ENCODE measurements around the gene DOCK4. TPM values are rescaled to one million over a fixed set of nuclear protein-coding genes. Genes with fewer than 3 reads are reported as not detected.

Gene DOCK4
- total and polyA plus RNA-seq, 2 of the 8 experiments (the other 6 are each of a cell fraction or from before 2014, with no cell fraction given): 5.1 to 23.6 TPM

DNA sequence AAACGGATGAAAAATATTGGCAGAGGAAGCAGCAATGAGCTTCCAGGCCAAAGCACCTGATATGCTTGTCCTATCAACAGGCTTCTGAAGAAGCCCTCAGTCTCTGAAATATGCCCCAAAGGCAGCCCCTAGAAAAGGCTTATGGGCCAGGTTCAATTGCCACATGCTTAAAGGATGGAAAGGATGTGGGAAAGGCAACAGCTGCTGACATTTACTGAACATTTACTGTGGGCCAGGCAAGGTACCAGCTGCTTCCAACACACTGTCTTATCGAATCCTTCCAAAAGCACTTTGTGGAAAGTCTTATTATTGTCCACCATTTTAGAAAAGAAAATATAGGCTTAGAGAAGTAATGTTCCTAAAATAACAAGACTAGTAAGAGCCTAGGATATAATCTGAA, 56.5 kb downstream of the DOCK4 start:
- 85% methylated on average over 2 of the region's 2 CpGs; no CpG with 5 or more reads in 1 of the 2 experiments for WGBS, 2 experiments (ENCODE audit: extremely low coverage in 1 of 2, insufficient coverage in 1 of 2, insufficient read length in 1 of 2, insufficient replicate concordance in 2 of 2, low coverage in 1 of 2, low lambda C conversion rate in 2 of 2, missing lambda C conversion rate in 1 of 2)
- H3K9me3 ChIP-seq (ENCODE audit: insufficient read depth in 2 of 2, low read depth in 1 of 2, low read length in 1 of 2): no peaks in the 10 kb centered on the region
- H3K79me2 ChIP-seq (ENCODE audit: control insufficient read depth in 1 of 2, insufficient read depth in 2 of 2, low read length in 2 of 2): peaks cover 0 to 22% of the 10 kb centered on the region in 2 experiments; a peak in 2 of 4 replicates
- H3K27me3 ChIP-seq (replicated peaks in 1 of 4; ENCODE audit: control insufficient read depth in 3 of 4, extremely low read depth in 1 of 4, insufficient read depth in 3 of 4, low read length in 3 of 4): no peaks in the 10 kb centered on the region
- H3K4me3 ChIP-seq (ENCODE audit: extremely low read depth in 1 of 4, insufficient read depth in 2 of 4, low read depth in 3 of 4, low read length in 4 of 4): no peak overlapping the region
- H3K23ac ChIP-seq (ENCODE audit: insufficient read length): no peak overlapping the region
- H3K4me2 ChIP-seq (ENCODE audit: insufficient read depth in 1 of 2, low read depth in 2 of 2, low read length in 2 of 2): no peak overlapping the region
- no peak overlapping the region for H2BK120ac ChIP-seq (replicated peaks; ENCODE audit: low read depth, low read length)
- H4K8ac ChIP-seq (ENCODE audit: extremely low read depth, insufficient read depth, low read length): no peak overlapping the region
- H2BK5ac ChIP-seq (ENCODE audit: low read depth, low read length): no peak overlapping the region
- FAIRE-seq: no peak
- no peaks in the 10 kb centered on the region for H3K36me3 ChIP-seq (ENCODE audit: control insufficient read depth in 2 of 4, insufficient read depth in 4 of 4, low read length in 3 of 4)
- POLR2A ChIA-PET (ENCODE audit: partially characterized antibody): interaction anchor here (1.1 kb wide), 1 partner anchor 16 kb away, joined by 3 read pairs; no protein-coding TSS in a partner anchor
- H2BK15ac ChIP-seq (ENCODE audit: low read length): no peak overlapping the region
- no peak overlapping the region for H4K5ac ChIP-seq (ENCODE audit: insufficient read length, low read depth, low read length)
- H2AFZ ChIP-seq (ENCODE audit: low read length): no peak overlapping the region
- no peak overlapping the region for H3K4ac ChIP-seq (replicated peaks; ENCODE audit: insufficient read length, low read depth, low read length)
- no peak overlapping the region for H4K91ac ChIP-seq (replicated peaks; ENCODE audit: insufficient read length, low read length)
- no peak for DNase-seq (ENCODE audit: low read depth in 1 of 2, low spot score in 2 of 2)
- peaks cover 0 to 3% (median 0%) of the 10 kb centered on the region in 4 experiments; a peak in 2 of 7 replicates for H3K4me1 ChIP-seq (replicated peaks in 1 of 4; ENCODE audit: control insufficient read depth in 3 of 4, insufficient read depth in 4 of 4, low read length in 3 of 4)
- H3K23me2 ChIP-seq (ENCODE audit: low read depth, low read length): no peaks in the 10 kb centered on the region
- no peak overlapping the region for H3K14ac ChIP-seq (ENCODE audit: insufficient read length)
- TF ChIP-seq EP300 (IDR thresholded peaks at IDR 0.05; ENCODE audit: borderline replicate concordance in 1 of 2, low read depth in 2 of 2, low read length in 2 of 2) (no peak), ZNF274 (IDR thresholded peaks at IDR 0.05; ENCODE audit: borderline replicate concordance, extremely low read depth, low read length) (no peak), TBP (IDR thresholded peaks at IDR 0.05; ENCODE audit: low read depth, low read length) (no peak), GABPA (IDR thresholded peaks at IDR 0.05; ENCODE audit: borderline replicate concordance, insufficient read depth, low read length) (no peak), CREB1 (IDR thresholded peaks at IDR 0.05) (no peak), MAFK (IDR thresholded peaks at IDR 0.05; ENCODE audit: low read depth, low read length) (no peak), NRF1 (IDR thresholded peaks at IDR 0.05; ENCODE audit: low read depth, low read length) (no peak), TAF7 (optimal IDR thresholded peaks at IDR 0.05; ENCODE audit: borderline replicate concordance, low read depth, low read length) (no peak), CTBP2 (IDR thresholded peaks at IDR 0.05; ENCODE audit: borderline replicate concordance, insufficient read depth, insufficient read length, low read length) (no peak), SAP30 (IDR thresholded peaks at IDR 0.05; ENCODE audit: insufficient read depth, insufficient replicate concordance, low read length) (no peak)
- TF ChIP-seq, protein P1, sequence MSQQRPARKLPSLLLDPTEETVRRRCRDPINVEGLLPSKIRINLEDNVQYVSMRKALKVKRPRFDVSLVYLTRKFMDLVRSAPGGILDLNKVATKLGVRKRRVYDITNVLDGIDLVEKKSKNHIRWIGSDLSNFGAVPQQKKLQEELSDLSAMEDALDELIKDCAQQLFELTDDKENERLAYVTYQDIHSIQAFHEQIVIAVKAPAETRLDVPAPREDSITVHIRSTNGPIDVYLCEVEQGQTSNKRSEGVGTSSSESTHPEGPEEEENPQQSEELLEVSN (IDR thresholded peaks at IDR 0.05): no peak
- TF ChIP-seq, protein P2, sequence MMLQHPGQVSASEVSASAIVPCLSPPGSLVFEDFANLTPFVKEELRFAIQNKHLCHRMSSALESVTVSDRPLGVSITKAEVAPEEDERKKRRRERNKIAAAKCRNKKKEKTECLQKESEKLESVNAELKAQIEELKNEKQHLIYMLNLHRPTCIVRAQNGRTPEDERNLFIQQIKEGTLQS (IDR thresholded peaks at IDR 0.05; ENCODE audit: insufficient read depth, low read depth, low read length): no peak
- no peak overlapping the region for H3K27ac ChIP-seq (ENCODE audit: low read depth, low read length)
- H4K20me1 ChIP-seq (replicated peaks in 1 of 2; ENCODE audit: control insufficient read depth in 1 of 2, insufficient read depth in 2 of 2, low read length in 2 of 2): peaks cover 0 to 1% of the 10 kb centered on the region in 2 experiments
- no peak overlapping the region for H3K9ac ChIP-seq (replicated peaks in 1 of 4; ENCODE audit: extremely low read depth in 1 of 4, low read depth in 3 of 4, low read length in 3 of 4)
- no peak overlapping the region for H2AK5ac ChIP-seq (ENCODE audit: low read depth, low read length)
- no peak overlapping the region for H3K18ac ChIP-seq (ENCODE audit: extremely low read depth, low read length)
- no peak overlapping the region for H2BK12ac ChIP-seq (ENCODE audit: low read depth, low read length)
- CTCF ChIA-PET (ENCODE audit: partially characterized antibody): interaction anchor here (1.0 to 1.3 kb wide), 2 partner anchors 16 to 110 kb away, joined by 3 to 4 read pairs; no protein-coding TSS in a partner anchor
- H3K79me1 ChIP-seq (ENCODE audit: low read depth, low read length): no peaks in the 10 kb centered on the region
- no peak overlapping the region for H3K56ac ChIP-seq (replicated peaks; ENCODE audit: insufficient read length, low read depth, low read length)
- H2BK20ac ChIP-seq (ENCODE audit: low read length): no peak overlapping the region

Measured in H1 (cell line).